ENCODE results near the gene GPANK1. TPM values are rescaled to one million over a fixed set of nuclear protein-coding genes. Genes with fewer than 3 reads are reported as not detected.

Gene GPANK1
- total and polyA plus RNA-seq, 9 donors = 9.8 to 19.0 (median 15.5) TPM

DNA sequence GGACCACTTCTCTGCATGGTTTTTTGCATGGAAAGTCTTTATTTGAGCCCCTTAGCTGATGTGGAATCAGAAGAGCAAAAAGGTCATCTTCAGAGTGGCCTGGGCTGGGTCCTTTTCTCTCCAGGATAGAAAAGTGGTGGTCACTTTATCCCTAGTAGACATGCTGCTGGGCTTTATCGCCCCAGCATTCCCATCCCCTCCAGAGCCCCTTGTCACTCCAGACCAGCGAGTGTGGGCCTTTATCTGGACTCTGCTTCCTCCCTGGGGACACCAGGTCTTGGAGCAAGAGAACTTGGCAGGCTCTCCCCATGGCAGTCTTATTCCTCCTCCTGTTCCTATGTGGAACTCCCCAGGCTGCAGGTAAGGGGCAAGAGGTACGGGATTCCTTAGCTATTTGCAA is 41.8 kb upstream of the GPANK1 start, which contains the start of gene LY6G6F:
Gene LY6G6F, plus strand, starts transcription at position 268 of the 400 bp plus-strand sequence. Its CDS starts 41 bp downstream, at position 309.
- Histone ChIP-seq H3K27me3 (ENCODE audit: control insufficient read depth, insufficient read depth, low read length) (no peaks in the 10 kb centered on the region), H3K4me3 (ENCODE audit: low read length) (no peak within 1 kb of the TSS), H3K4me1 (ENCODE audit: control insufficient read depth, insufficient read depth, low read length) (peaks cover 11% of the 10 kb centered on the region), H3K27ac (ENCODE audit: low read length) (no peak within 1 kb of the TSS), H3K36me3 (ENCODE audit: control insufficient read depth, insufficient read depth, low read length) (no peaks in the 10 kb centered on the region), H3K9me3 (replicated peaks; ENCODE audit: control insufficient read depth, low read depth, low read length) (no peaks in the 10 kb centered on the region)
- DNase-seq = no peak
- 50% methylated on average over 2 of the region's 3 CpGs for WGBS (ENCODE audit: insufficient coverage)

DNA sequence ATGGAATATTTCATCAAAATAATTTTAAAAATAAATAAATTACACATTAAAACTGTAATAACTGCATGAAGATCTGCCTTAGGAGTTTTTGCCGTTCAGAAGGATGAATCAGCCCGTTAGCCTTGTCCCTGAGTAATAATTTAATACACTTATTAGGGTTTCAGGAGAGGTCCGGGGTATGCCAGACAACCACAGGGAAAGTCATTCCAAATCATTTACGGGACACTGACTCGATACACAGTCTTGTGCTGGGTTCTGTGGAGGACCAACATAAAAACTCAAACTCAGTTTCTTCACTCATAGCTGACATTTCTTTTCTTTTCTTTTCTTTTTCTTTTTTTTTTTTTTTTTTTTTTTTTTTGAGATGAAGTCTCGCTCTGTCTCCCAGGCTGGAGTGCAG is 41.1 kb upstream of the GPANK1 start:
- H3K27ac ChIP-seq (ENCODE audit: low read length) = no peak overlapping the region

GRCh38 chr6:31702819-31703716 is 38.3 kb upstream of the GPANK1 start, which contains the start of gene ABHD16A:
Gene ABHD16A, minus strand, starts transcription at chr6:31703324. Its CDS starts 43 bp downstream, at chr6:31703281.
- WGBS (ENCODE audit: insufficient coverage) = 2% methylated on average over 51 of the region's 54 CpGs
- no peaks in the 10 kb centered on the region for H3K27me3 ChIP-seq (ENCODE audit: control insufficient read depth, insufficient read depth, low read length)
- peak within 1 kb of the TSS; percentile 96 for H3K27ac ChIP-seq (ENCODE audit: low read length)
- H3K4me3 ChIP-seq (ENCODE audit: low read length) = peak within 1 kb of the TSS; percentile 59
- no peaks in the 10 kb centered on the region for H3K9me3 ChIP-seq (replicated peaks; ENCODE audit: control insufficient read depth, low read depth, low read length)
- peaks cover 20% of the 10 kb centered on the region for H3K36me3 ChIP-seq (ENCODE audit: control insufficient read depth, insufficient read depth, low read length)
- H3K4me1 ChIP-seq (ENCODE audit: control insufficient read depth, insufficient read depth, low read length) = peaks cover 20% of the 10 kb centered on the region
- peak; percentile 100 for DNase-seq

More for the DNA sequence above, 41.1 kb upstream of the GPANK1 start:
- no peaks in the 10 kb centered on the region for H3K9me3 ChIP-seq (replicated peaks; ENCODE audit: control insufficient read depth, low read depth, low read length)
- peaks cover 3% of the 10 kb centered on the region for H3K36me3 ChIP-seq (ENCODE audit: control insufficient read depth, insufficient read depth, low read length)
- no peak for DNase-seq
- no peaks in the 10 kb centered on the region for H3K27me3 ChIP-seq (ENCODE audit: control insufficient read depth, insufficient read depth, low read length)
- no peak overlapping the region for H3K4me3 ChIP-seq (ENCODE audit: low read length)
- H3K4me1 ChIP-seq (ENCODE audit: control insufficient read depth, insufficient read depth, low read length) = peaks cover 17% of the 10 kb centered on the region
- WGBS (ENCODE audit: insufficient coverage) = no CpG with 5 or more reads among the region's 6 CpGs

DNA sequence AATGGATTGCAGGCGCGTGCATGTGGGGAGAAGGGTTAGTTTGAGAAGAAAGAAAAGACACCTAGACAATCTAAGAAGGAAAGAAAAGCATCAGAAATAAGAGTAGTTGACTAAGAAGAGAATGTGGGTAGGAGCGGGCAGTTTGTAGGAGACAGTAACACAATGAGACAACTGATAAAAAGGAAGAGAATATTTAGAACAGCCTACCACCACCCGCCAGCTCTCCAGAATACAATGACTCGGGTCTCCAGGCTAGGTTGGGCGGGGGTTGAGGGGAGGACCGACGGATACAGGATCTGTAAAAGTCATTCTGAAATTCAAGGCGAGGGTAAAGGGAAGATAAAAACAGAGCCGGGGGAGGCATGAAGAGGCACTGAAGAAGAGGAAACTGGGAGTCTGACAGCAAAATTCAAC is 37.6 kb upstream of the GPANK1 start:
- H3K27ac ChIP-seq (ENCODE audit: low read length) = peak overlapping the region; percentile 96
- no peak for DNase-seq
- H3K4me3 ChIP-seq (ENCODE audit: low read length) = peak overlapping the region; percentile 59
- H3K9me3 ChIP-seq (replicated peaks; ENCODE audit: control insufficient read depth, low read depth, low read length) = no peaks in the 10 kb centered on the region
- 0% methylated on average over 6 of the region's 10 CpGs for WGBS (ENCODE audit: insufficient coverage)
- peaks cover 24% of the 10 kb centered on the region for H3K36me3 ChIP-seq (ENCODE audit: control insufficient read depth, insufficient read depth, low read length)
- H3K4me1 ChIP-seq (ENCODE audit: control insufficient read depth, insufficient read depth, low read length) = peaks cover 20% of the 10 kb centered on the region
- no peaks in the 10 kb centered on the region for H3K27me3 ChIP-seq (ENCODE audit: control insufficient read depth, insufficient read depth, low read length)

DNA sequence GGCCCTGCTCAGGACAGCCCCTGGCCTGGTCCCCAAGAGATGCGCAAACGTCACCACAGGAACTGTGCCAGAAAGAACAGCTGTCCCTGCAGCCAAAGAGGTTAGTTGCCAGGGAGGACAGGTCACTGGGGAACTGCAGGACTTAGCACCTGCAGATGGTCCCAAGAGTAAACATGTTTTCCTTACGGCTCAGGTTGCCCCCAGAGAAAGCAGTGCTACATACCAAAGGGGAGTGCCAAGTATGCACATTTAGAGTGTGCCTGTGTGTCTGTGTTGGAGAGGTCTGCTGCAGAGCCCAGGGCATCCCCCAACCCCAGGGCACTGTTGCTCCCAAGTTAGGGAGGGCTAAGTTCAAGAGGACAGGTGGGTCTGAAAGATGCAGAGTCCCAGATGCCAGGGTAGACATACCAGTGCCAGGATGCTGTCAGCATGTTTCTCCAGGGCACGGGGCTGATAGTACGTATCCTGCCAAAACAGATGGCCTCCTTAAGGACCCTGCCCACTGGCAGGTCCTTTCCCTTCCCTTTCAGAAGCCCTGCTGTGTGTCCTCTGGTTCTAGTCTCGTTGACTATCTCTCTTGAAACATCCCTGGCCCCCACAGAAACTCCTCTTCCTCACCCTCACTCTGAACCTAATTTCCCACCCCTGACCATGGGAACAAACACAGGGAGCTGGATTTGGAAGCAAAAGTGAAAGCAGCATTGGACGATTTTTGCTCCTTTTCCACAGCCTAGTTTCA is 37.0 kb upstream of the GPANK1 start:
- peak; percentile 89 for DNase-seq
- peak overlapping the region; percentile 96 for H3K27ac ChIP-seq (ENCODE audit: low read length)
- no peaks in the 10 kb centered on the region for H3K27me3 ChIP-seq (ENCODE audit: control insufficient read depth, insufficient read depth, low read length)
- peaks cover 20% of the 10 kb centered on the region for H3K4me1 ChIP-seq (ENCODE audit: control insufficient read depth, insufficient read depth, low read length)
- H3K36me3 ChIP-seq (ENCODE audit: control insufficient read depth, insufficient read depth, low read length) = peaks cover 29% of the 10 kb centered on the region
- H3K4me3 ChIP-seq (ENCODE audit: low read length) = peak overlapping the region; percentile 59
- H3K9me3 ChIP-seq (replicated peaks; ENCODE audit: control insufficient read depth, low read depth, low read length) = no peaks in the 10 kb centered on the region
- WGBS (ENCODE audit: insufficient coverage) = 13% methylated on average over 5 of the region's 7 CpGs

- Histone ChIP-seq H3K27me3 (ENCODE audit: control insufficient read depth, insufficient read depth, low read length) (no peaks in the 10 kb centered on the region), H3K36me3 (ENCODE audit: control insufficient read depth, insufficient read depth, low read length) (peaks cover 36% of the 10 kb centered on the region), H3K4me3 (ENCODE audit: low read length) (no peak overlapping the region), H3K4me1 (ENCODE audit: control insufficient read depth, insufficient read depth, low read length) (peaks cover 20% of the 10 kb centered on the region), H3K9me3 (replicated peaks; ENCODE audit: control insufficient read depth, low read depth, low read length) (no peaks in the 10 kb centered on the region), H3K27ac (ENCODE audit: low read length) (peak overlapping the region; percentile 96)
- WGBS (ENCODE audit: insufficient coverage) = 89% methylated on average over 1 of the region's 5 CpGs
- no peak for DNase-seq
Measured at GRCh38 chr6:31700740-31701401, 36.1 kb upstream of the GPANK1 start.

- no CpG with 5 or more reads among the region's 3 CpGs for WGBS (ENCODE audit: insufficient coverage)
- Histone ChIP-seq H3K36me3 (ENCODE audit: control insufficient read depth, insufficient read depth, low read length) (peaks cover 59% of the 10 kb centered on the region), H3K27ac (ENCODE audit: low read length) (no peak overlapping the region), H3K9me3 (replicated peaks; ENCODE audit: control insufficient read depth, low read depth, low read length) (no peaks in the 10 kb centered on the region), H3K4me3 (ENCODE audit: low read length) (no peak overlapping the region), H3K4me1 (ENCODE audit: control insufficient read depth, insufficient read depth, low read length) (peaks cover 15% of the 10 kb centered on the region), H3K27me3 (ENCODE audit: control insufficient read depth, insufficient read depth, low read length) (no peaks in the 10 kb centered on the region)
- no peak for DNase-seq
Measured at GRCh38 chr6:31697555-31697954, 32.8 kb upstream of the GPANK1 start.

- H3K9me3 ChIP-seq (replicated peaks; ENCODE audit: control insufficient read depth, low read depth, low read length) = no peaks in the 10 kb centered on the region
- no peaks in the 10 kb centered on the region for H3K4me1 ChIP-seq (ENCODE audit: control insufficient read depth, insufficient read depth, low read length)
- H3K4me3 ChIP-seq (ENCODE audit: low read length) = no peak overlapping the region
- H3K36me3 ChIP-seq (ENCODE audit: control insufficient read depth, insufficient read depth, low read length) = peaks cover 75% of the 10 kb centered on the region
- 83% methylated on average over 2 of the region's 6 CpGs for WGBS (ENCODE audit: insufficient coverage)
- H3K27me3 ChIP-seq (ENCODE audit: control insufficient read depth, insufficient read depth, low read length) = no peaks in the 10 kb centered on the region
- no peak for DNase-seq
- no peak overlapping the region for H3K27ac ChIP-seq (ENCODE audit: low read length)
Measured at GRCh38 chr6:31693535-31693934, 28.7 kb upstream of the GPANK1 start.

- H3K4me1 ChIP-seq (ENCODE audit: control insufficient read depth, insufficient read depth, low read length) = no peaks in the 10 kb centered on the region
- H3K27ac ChIP-seq (ENCODE audit: low read length) = no peak overlapping the region
- DNase-seq = no peak
- no peak overlapping the region for H3K4me3 ChIP-seq (ENCODE audit: low read length)
- no peaks in the 10 kb centered on the region for H3K27me3 ChIP-seq (ENCODE audit: control insufficient read depth, insufficient read depth, low read length)
- H3K9me3 ChIP-seq (replicated peaks; ENCODE audit: control insufficient read depth, low read depth, low read length) = no peaks in the 10 kb centered on the region
- 97% methylated on average over 8 of the region's 9 CpGs for WGBS (ENCODE audit: insufficient coverage)
- peaks cover 81% of the 10 kb centered on the region for H3K36me3 ChIP-seq (ENCODE audit: control insufficient read depth, insufficient read depth, low read length)
Measured at GRCh38 chr6:31692886-31693285, 28.1 kb upstream of the GPANK1 start.

All from muscle of leg (tissue), 11 donors.